ENCODE data around the gene SNAPC3.

SNAPC3 gene

GRCh38 chr9:15505921-15506320 lies 83.2 kb downstream of the SNAPC3 start:
- TF ChIP-seq USF1 (IDR thresholded peaks at IDR 0.05) (no peak), EP300 (IDR thresholded peaks at IDR 0.05; ENCODE audit: borderline replicate concordance) (no peak), EGR1 (IDR thresholded peaks at IDR 0.05) (no peak), ZBTB7A (IDR thresholded peaks at IDR 0.05; ENCODE audit: low read depth) (no peak), FOXM1 (IDR thresholded peaks at IDR 0.05; ENCODE audit: borderline replicate concordance, low read depth) (no peak), CREB1 (IDR thresholded peaks at IDR 0.05; ENCODE audit: low read depth) (no peak), YY1 (IDR thresholded peaks at IDR 0.05; ENCODE audit: low read depth) (no peak), CEBPB (IDR thresholded peaks at IDR 0.05) (no peak), TCF12 (IDR thresholded peaks at IDR 0.05; ENCODE audit: low read depth) (no peak), REST (IDR thresholded peaks at IDR 0.05; ENCODE audit: low read depth) (no peak)

- TF ChIP-seq FOXM1 (IDR thresholded peaks at IDR 0.05; ENCODE audit: borderline replicate concordance, low read depth) (no peak), YY1 (IDR thresholded peaks at IDR 0.05; ENCODE audit: low read depth) (no peak), TCF12 (IDR thresholded peaks at IDR 0.05; ENCODE audit: low read depth) (no peak), CEBPB (IDR thresholded peaks at IDR 0.05) (no peak), CREB1 (IDR thresholded peaks at IDR 0.05; ENCODE audit: low read depth) (no peak), EGR1 (IDR thresholded peaks at IDR 0.05) (peak; percentile 92), USF1 (IDR thresholded peaks at IDR 0.05) (no peak)
These were observed 87.5 kb downstream of the SNAPC3 start for GRCh38 chr9:15509931-15510788.

GRCh38 chr9:15510789-15511575 lies 88.3 kb downstream of the SNAPC3 start, which contains the start of gene PSIP1:
Gene PSIP1 (minus strand): TSS chr9:15510970. CDS start chr9:15510188, 782 bp downstream.
- peak; percentile 46; the same call in 1 of the 2 replicates for TF ChIP-seq EP300 (IDR thresholded peaks at IDR 0.05; ENCODE audit: borderline replicate concordance)
- no peak for TF ChIP-seq YY1 (IDR thresholded peaks at IDR 0.05; ENCODE audit: low read depth)
- TF ChIP-seq REST (IDR thresholded peaks at IDR 0.05; ENCODE audit: low read depth) = no peak
- TF ChIP-seq ZBTB7A (IDR thresholded peaks at IDR 0.05; ENCODE audit: low read depth) = no peak
- 0 out of 2 replicates have a peak, but pooled peaks have one; percentile 18 for TF ChIP-seq FOXM1 (IDR thresholded peaks at IDR 0.05; ENCODE audit: borderline replicate concordance, low read depth)
- TF ChIP-seq CEBPB (IDR thresholded peaks at IDR 0.05) = 0 out of 2 replicates have a peak, but pooled peaks have one; percentile 9
- no peak for TF ChIP-seq RAD21 (IDR thresholded peaks at IDR 0.05; ENCODE audit: low read depth)
- TF ChIP-seq MAX (IDR thresholded peaks at IDR 0.05) = peak; percentile 14
- peak; percentile 88 for TF ChIP-seq TAF1 (IDR thresholded peaks at IDR 0.05; ENCODE audit: low read depth)
- TF ChIP-seq TCF12 (IDR thresholded peaks at IDR 0.05; ENCODE audit: low read depth) = peak; percentile 53; the same call in 1 of the 2 replicates
- TF ChIP-seq CREB1 (IDR thresholded peaks at IDR 0.05; ENCODE audit: low read depth) = no peak
- TF ChIP-seq EGR1 (IDR thresholded peaks at IDR 0.05) = no peak
- TF ChIP-seq USF1 (IDR thresholded peaks at IDR 0.05) = no peak
- TF ChIP-seq TEAD4 (IDR thresholded peaks at IDR 0.05) = no peak
- TF ChIP-seq NFIC (IDR thresholded peaks at IDR 0.05) = peak; percentile 7; the same call in 1 of the 2 replicates

Data from Ishikawa (cell line).